Right lobe of liver (tissue), 6 donors: ENCODE results near the gene MCFD2. TPM values are rescaled to one million over a fixed set of nuclear protein-coding genes. Genes with fewer than 3 reads are reported as not detected.

Experiments
- ATAC-seq, 4 donors: fragments of 200-7000 bp; cut with Tn5 transposase; one replicate each; pipeline ENCODE4 v1.9.1; 2020; ENCODE audit warnings: mild to moderate bottlenecking in 4 of 4, moderate library complexity in 4 of 4
- DNase-seq, 3 donors: peaks; one replicate each; pipeline ENCODE4 v3.0.0-alpha.2; 2020
- H3K27ac ChIP-seq, 3 donors: fragments of 200-600 bp; one replicate each; pipeline ENCODE4 v1.8.0; 2022
- H3K27me3 ChIP-seq, 2 donors: fragments of 200-600 bp; one replicate each; pipeline ENCODE4 v1.8.0; 2022
- H3K36me3 ChIP-seq, 4 donors: fragments of 200-600 bp; sonication (generic) in 1 of 4; one replicate each; pipeline versions ENCODE4 v1.5.1 to v1.8.0; 2017 to 2022; ENCODE audit warnings: control low read depth in 1 of 4
- H3K4me1 ChIP-seq, 4 donors: fragments of 200-600 bp; sonication (generic) in 1 of 4; one replicate each; pipeline versions ENCODE4 v1.5.1 to v1.8.0; 2017 to 2022; ENCODE audit warnings: control low read depth in 1 of 4
- H3K4me3 ChIP-seq, 3 donors: fragments of 200-600 bp; one replicate each; pipeline ENCODE4 v1.8.0; 2022
- H3K9me3 ChIP-seq, 4 donors: fragments of 200-600 bp; sonication (generic) in 1 of 4; one replicate each; pipeline versions ENCODE4 v1.5.1 to v1.8.0; 2017 to 2022; ENCODE audit warnings: control low read depth in 1 of 4
- POLR2A ChIP-seq: fragments of 450-650 bp; IDR thresholded peaks from one replicate; pipeline ENCODE4 v1.6.1; 2017; ENCODE audit warnings: antibody characterized with exemption, mild to moderate bottlenecking
- WGBS: methylation state at CpG from one replicate; pipeline ENCODE4 v1.1.6; 2018; ENCODE audit warnings: low coverage, low lambda C conversion rate; ENCODE audit not compliant: insufficient coverage; ENCODE audit errors: missing lambda C conversion rate; 5-methylcytosine and 5-hydroxymethylcytosine counted together
- intact Hi-C, 2 donors: fragments of 100-400 bp; cut with DNase I; formaldehyde crosslinking; loops; one replicate each; pipeline versions ENCODE4 v1.11.2 to v1.14.1; 2022
- total RNA-seq, 6 experiments: library from RNA; depleted of rRNA in 2 of 6; stranded (reverse); fragments of >200 nt in 2 of 6; fragmentation: NEBNext Ultra II Directional in 3 of 6; extraction: Animal tissue kit (Norgen Biotek cat#: 25700) in 3 of 6; gene quantifications; one replicate each; pipeline versions ENCODE4 v1.1.0 to v1.2.4, GENCODE V29; 2016 to 2023
- TF ChIP-seq, protein P1 (sequence below), 4 donors: fragments of 200-600 bp in 3 of 4; fragments of 450-650 bp in 1 of 4; IDR thresholded peaks; one replicate each; pipeline versions ENCODE4 v1.5.1 to v1.8.0; 2016 to 2022; ENCODE audit warnings: antibody characterized with exemption in 4 of 4, mild to moderate bottlenecking in 2 of 4
- donor health status: DM: no; HTN: yes; CAD: no.
- donor health status: DM: no; HTN: no; CAD: no.
- donor health status: DM: no; HTN: no; CAD: no.
- donor health status: DM: no; HTN: yes; CAD: no.
- donor health status: DM: no; HTN: yes; CAD: no.

Gene MCFD2
- total RNA-seq, 6 experiments from 2014 or later: 85.0 to 147 (median 99.2) TPM

DNA sequence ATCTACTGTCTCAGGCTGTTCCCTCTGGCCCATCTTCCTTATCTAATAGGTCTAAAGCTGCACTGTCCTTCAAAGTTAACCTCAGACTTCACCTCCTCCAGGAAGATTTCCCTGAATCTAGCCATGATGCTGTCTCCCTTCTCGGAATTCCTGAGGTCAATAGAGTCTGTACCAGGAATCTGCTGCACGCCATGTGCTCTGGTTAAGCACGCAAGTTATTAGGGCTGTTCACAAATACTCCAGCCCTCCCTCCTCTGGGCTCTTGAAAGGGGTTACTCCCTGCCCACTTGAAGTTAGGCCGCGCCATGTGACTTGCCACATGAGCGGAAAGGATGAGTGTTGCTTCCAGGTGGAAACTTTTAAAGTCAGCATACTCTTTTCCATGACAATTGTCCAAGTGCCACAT is 43.6 kb downstream of the MCFD2 start:
- H3K9me3 ChIP-seq: no peaks in the 10 kb centered on the region
- H3K4me1 ChIP-seq: peaks cover 0 to 9% (median 3%) of the 10 kb centered on the region in 4 donors
- H3K27me3 ChIP-seq: no peaks in the 10 kb centered on the region
- H3K4me3 ChIP-seq: no peak overlapping the region
- TF ChIP-seq, protein P1, sequence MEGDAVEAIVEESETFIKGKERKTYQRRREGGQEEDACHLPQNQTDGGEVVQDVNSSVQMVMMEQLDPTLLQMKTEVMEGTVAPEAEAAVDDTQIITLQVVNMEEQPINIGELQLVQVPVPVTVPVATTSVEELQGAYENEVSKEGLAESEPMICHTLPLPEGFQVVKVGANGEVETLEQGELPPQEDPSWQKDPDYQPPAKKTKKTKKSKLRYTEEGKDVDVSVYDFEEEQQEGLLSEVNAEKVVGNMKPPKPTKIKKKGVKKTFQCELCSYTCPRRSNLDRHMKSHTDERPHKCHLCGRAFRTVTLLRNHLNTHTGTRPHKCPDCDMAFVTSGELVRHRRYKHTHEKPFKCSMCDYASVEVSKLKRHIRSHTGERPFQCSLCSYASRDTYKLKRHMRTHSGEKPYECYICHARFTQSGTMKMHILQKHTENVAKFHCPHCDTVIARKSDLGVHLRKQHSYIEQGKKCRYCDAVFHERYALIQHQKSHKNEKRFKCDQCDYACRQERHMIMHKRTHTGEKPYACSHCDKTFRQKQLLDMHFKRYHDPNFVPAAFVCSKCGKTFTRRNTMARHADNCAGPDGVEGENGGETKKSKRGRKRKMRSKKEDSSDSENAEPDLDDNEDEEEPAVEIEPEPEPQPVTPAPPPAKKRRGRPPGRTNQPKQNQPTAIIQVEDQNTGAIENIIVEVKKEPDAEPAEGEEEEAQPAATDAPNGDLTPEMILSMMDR (IDR thresholded peaks at IDR 0.05): no peak
- no peak for TF ChIP-seq POLR2A
- DNase-seq (no peak), ATAC-seq (no peak)
- no peak overlapping the region for H3K27ac ChIP-seq
- no peaks in the 10 kb centered on the region for H3K36me3 ChIP-seq
- WGBS: 100% methylated on average over 5 of the region's 6 CpGs
- intact Hi-C loops: no loop called here

DNA sequence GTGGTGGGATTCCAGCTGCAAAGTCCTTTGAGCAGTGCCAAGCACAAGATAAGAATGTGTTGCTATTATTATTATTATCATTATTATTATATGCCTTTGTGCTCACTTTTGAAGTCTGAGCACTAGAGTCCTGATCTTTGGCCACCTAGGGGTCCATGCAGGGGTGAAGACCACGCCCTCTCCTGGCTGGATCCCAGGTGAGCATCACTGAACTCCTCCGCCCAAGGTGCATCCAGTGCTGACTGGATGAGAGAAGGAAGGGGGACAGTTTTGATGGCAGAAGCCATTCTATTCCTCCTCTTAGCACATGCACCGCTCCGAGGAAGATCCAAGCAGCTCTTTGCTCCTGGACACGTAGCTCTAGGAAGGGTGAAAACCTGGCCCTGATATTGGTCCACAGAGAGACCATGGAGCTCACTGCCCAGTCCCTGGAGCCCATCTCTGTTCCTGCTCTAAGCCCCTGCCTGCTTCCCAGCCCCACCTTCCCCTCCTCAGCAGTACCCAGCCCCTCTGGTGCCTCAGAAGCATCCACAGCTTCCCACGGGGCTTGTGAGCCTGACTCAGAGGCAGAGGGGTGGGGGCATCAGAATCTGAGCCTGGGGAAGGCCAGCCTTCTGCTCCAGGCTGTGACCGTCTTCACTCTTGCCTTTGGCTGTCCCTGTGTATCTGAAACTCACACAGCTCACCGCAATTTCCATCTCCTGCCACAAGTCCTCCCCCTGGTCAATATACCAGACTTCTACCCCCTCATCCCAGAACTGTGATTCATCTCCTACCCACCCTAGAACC is 45.4 kb downstream of the MCFD2 start:
- Histone ChIP-seq H3K4me3 (no peak overlapping the region), H3K36me3 (no peaks in the 10 kb centered on the region), H3K27ac (no peak overlapping the region), H3K4me1 (peaks cover 0 to 11% (median under 1%) of the 10 kb centered on the region in 4 donors), H3K9me3 (no peaks in the 10 kb centered on the region), H3K27me3 (no peaks in the 10 kb centered on the region)
- no peak for ATAC-seq
- WGBS: 68% methylated on average over 6 of the region's 8 CpGs
- TF ChIP-seq, protein P1 (IDR thresholded peaks at IDR 0.05): no peak
- no peak for TF ChIP-seq POLR2A
- intact Hi-C loops: no loop called here
- DNase-seq: no peak

DNA sequence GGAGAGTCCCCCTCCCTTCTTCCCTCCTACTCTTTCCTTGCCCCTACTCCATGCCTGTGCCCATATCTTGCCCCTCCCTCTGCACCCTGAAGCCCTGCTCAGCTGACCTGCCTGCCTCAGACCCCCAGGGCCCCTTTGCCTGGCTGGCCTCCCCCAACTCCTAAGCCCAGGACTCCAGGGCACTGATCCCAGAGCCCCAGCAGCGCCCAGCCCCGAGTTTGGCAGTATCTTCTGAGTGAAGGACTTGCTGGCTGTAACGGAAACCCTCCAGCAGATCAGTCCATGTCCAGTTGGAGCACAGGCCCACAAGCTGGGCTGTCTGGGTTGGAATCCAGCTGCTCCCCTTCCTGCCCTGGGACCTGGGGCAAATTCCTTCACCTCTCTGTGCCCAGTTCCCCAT is 46.0 kb downstream of the MCFD2 start:
- peaks cover 0 to 11% (median under 1%) of the 10 kb centered on the region in 4 donors for H3K4me1 ChIP-seq
- intact Hi-C loops: no loop called here
- no peak for DNase-seq
- H3K9me3 ChIP-seq: no peaks in the 10 kb centered on the region
- ATAC-seq: no peak
- no peaks in the 10 kb centered on the region for H3K36me3 ChIP-seq
- WGBS: no CpG with 5 or more reads among the region's 3 CpGs
- no peak for TF ChIP-seq POLR2A
- TF ChIP-seq, protein P1 (IDR thresholded peaks at IDR 0.05): no peak
- no peaks in the 10 kb centered on the region for H3K27me3 ChIP-seq
- H3K27ac ChIP-seq: no peak overlapping the region
- H3K4me3 ChIP-seq: no peak overlapping the region

DNA sequence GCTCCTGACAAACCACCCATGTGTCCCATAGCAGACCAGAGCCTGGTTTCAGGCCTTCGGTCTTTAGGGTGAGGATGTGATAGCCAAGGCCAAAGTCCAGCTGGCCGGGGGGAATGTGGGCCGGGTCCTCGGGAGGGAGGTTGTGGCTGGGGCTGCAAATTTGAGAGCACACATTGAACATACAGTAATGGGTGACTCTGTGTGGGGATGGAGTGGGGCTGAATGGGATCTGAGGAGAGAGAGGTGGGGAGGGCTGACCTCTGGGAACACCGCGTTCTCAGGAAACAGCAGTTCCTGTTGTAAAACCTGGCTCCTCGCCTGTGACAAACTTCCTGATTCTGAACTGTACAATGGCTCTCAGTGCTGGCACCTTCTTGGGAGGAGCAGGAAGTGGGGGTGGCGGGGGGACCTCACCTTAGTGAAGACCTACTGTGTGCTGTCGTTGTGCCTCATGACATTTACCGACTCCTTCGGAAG is 48.8 kb downstream of the MCFD2 start:
- Histone ChIP-seq H3K4me3 (no peak overlapping the region), H3K4me1 (peaks cover 0 to 11% (median under 1%) of the 10 kb centered on the region in 4 donors), H3K27ac (peak overlapping the region in 1 of 3 donors; percentile 25), H3K36me3 (no peaks in the 10 kb centered on the region), H3K9me3 (no peaks in the 10 kb centered on the region), H3K27me3 (no peaks in the 10 kb centered on the region)
- ATAC-seq: peak; percentile 80 to 91 (median 86)
- intact Hi-C loops: no loop called here
- peak in 2 of 3 donors; percentile 51 to 76 for DNase-seq
- TF ChIP-seq POLR2A: no peak
- TF ChIP-seq, protein P1 (IDR thresholded peaks at IDR 0.05): no peak
- 8% methylated on average over 8 of the region's 11 CpGs for WGBS
